RPMI7951 (cell line): ENCODE results near the gene DCC. TPM values are rescaled to one million over a fixed set of nuclear protein-coding genes. Genes with fewer than 3 reads are reported as not detected.
A peak's percentile ranks its signal among the peaks of the same experiment; 100 is the strongest.

Experiments
- DNase-seq: peaks from one replicate; pipeline ENCODE4 v3.0.0-alpha.2; 2012; ENCODE audit warnings: low read depth
- total RNA-seq: library from RNA; depleted of rRNA; stranded (reverse); fragments of >200 nt; shearing (Covaris generic); gene quantifications from 2 replicates; pipeline ENCODE4 v1.2.3, GENCODE V29; 2014

DCC gene
- total RNA-seq, 1 experiment from 2014 or later: not detected

DNA sequence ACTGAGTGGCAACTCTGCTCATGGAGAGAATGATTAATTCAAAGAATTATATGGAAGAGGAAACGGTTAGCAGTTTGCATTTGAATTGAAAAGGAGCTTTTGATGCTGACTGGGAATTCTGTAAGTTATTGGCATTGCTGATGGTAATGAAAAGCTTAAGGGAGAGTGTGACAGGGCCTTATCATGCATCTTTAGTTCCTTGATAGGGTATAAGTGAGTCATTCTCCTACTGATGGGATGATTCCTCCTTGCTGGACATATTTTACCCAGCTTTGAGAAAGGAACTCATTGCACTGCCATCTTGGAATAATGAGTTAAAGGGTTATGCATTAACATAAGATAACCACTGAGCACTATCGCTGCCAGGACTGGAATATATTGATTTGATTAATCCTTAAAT lies 740.7 kb downstream of the DCC start:
- DNase-seq: no peak

GRCh38 chr18:53093636-53094035 lies 753.6 kb downstream of the DCC start:
- DNase-seq: no peak

DNA sequence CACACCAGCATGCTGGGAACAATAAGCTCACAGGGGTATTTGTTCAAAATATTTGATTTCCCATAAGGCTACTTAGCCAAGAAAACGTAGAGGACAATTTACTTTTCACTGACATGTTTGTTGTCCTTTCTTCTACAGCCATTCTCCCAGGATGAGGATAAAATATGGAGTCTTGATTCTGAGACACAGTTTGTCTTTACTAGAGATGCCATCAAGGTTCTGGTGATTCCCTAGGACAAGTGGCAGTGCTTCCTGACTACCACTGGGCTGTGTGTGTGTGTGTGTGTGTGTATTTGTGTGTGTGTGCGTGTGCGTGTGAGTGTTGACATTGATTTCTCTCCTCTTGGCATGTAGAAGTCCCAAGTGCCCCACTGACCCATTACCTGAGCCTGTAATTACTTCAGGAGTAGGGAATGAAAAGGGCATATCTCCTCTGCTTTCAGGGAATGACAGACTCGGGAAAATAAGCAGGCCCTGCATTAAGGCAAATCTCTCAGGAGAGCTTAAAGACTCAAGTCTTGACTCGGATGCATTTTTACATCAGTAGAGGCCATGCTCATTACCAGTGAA lies 761.6 kb downstream of the DCC start:
- DNase-seq: no peak

- no peak for DNase-seq
These were observed 774.4 kb downstream of the DCC start for GRCh38 chr18:53114441-53114840.

- DNase-seq: no peak
These were observed 776.0 kb downstream of the DCC start for GRCh38 chr18:53115876-53116585.

- no peak for DNase-seq
These were observed 777.9 kb downstream of the DCC start for GRCh38 chr18:53117851-53118250.

GRCh38 chr18:53126210-53126609 lies 786.2 kb downstream of the DCC start:
- no peak for DNase-seq

DNA sequence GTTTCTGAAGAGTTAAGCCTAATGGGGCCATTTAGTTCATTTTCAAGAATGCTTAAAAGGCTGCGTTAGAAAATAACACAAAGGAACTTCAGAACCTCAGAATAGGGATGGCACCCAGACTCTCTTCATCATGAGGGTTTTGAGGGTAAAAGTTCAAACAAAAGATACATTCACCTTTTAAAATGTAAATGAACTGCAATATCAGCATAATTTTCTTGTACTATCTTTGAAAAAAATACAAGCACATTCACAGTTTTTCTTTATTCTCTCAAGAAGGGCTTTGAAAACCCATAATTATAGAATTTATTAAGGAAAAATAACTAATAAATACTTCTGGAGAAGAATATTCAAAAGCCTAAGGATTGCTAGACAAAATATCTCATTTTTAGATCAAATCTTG lies 791.0 kb downstream of the DCC start:
- DNase-seq: no peak

GRCh38 chr18:53134711-53135110 lies 794.7 kb downstream of the DCC start:
- DNase-seq: no peak

GRCh38 chr18:53135654-53136053 lies 795.7 kb downstream of the DCC start:
- DNase-seq: no peak

- no peak for DNase-seq
These were observed 799.9 kb downstream of the DCC start for GRCh38 chr18:53139746-53140500.

GRCh38 chr18:53142005-53142404 lies 802.0 kb downstream of the DCC start:
- DNase-seq: no peak

- no peak for DNase-seq
These were observed 807.5 kb downstream of the DCC start for GRCh38 chr18:53147472-53147871.

DNA sequence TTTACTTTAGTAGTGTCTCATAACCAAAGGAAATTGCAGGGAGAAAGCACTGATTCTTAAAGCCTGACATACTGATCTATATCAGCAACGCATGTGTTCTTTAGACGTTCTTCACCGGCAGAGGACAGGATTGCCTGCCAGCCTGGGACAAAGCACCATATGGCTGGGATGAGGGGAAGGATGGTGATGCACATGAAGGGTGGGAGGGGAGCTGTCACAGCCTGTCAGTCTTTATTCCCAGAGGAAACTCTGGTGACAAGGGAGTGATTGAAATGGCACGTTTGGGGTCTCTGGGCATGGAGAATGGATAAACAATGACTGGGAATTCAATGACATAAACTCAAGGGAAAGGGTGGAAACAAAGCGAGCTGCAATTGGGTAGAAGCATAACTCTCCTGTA lies 808.1 kb downstream of the DCC start:
- no peak for DNase-seq

DNA sequence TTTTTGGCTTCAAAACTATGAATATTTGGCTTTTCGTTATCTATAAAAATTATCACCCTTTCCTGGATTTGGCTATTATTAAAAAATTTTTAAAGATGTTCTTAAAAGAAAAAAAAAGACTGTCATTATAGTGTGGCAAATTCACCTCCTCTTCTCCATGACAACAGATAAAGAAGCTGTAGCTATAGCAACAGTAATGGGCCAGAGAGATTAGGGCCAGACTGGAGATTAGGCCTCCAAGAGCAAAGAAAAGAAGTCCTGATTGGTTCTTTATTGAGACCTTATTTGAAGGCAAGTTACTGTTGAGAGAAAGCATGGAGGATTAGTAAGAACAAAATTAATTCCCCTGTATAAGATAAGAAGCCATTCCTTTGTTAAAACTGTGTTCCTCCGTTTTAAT lies 812.5 kb downstream of the DCC start:
- no peak for DNase-seq

DNA sequence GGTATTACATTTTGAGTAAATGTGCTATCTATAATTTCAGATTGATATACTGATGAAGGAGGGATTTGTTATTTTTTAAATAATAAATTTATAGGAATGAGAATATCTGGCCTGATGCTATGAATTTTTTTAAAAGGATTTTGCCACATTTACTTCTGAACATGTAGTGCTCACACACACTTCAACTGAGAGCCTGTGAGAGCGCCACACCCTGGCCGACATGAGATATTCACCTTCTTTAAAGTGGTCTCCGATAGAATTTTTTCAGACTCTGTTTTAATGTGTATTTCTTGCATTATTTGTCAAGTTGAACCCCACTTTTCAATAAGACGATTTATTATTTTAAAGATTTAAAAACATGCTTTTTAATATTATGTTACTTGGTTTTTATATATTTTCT lies 813.3 kb downstream of the DCC start:
- no peak for DNase-seq

DNA sequence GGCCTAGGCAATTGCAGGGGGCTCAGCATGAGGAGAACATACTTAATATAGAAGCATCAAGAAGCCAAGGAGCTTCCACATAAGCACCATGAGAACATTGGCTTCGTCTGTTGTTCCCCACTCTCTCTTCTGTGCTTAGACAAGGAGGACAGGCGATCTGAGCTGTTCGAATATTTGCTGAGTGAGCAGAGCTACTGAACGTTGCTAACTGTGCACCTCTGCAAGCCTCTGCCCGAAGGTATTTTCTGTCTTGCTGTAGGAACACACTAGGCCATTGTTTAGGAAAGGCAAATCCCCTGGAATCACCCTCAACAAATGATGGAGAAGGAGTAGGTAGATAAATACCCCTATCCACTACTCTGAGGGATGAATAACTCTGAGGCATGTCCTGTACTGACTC lies 813.8 kb downstream of the DCC start:
- DNase-seq: no peak

DNA sequence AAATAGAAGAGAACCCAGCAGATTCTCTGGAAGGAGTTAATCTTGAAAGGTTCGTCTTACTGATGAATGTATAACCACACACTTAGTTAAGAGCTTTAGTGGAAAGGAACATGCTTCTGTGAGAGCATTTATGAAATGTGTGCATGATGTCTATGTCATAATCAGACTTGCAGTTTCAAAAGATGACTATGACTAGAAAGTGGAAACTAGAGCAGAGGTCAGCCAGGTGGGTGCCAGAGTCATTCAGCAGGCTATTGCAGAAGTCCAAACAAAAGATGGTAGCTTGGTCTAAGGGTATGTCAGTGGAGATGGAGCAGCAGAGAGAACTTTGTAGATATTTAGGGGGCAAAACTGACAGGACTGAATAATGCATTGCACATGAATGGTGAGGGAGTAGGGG lies 825.8 kb downstream of the DCC start:
- DNase-seq: no peak

- DNase-seq: no peak
These were observed 829.3 kb downstream of the DCC start for GRCh38 chr18:53169346-53169745.

DNA sequence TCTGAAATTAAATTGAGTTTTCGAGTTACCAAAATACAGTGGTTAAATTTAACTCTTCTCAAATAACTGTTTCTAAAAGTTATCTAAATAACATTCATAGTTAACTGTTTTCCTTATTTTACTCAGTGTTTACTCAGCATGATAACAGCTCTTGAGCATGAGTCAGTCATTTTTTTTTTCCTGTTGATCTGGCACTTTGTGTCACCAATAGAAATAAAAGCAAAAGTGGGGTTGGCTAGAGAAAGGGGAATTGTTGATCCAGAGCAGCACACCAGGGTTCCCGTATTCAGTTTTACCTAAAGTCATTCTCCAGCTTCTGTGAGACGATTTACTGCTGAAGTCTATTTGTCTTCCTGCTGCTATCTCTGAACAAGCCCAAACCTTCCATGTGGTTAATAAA lies 851.6 kb downstream of the DCC start:
- no peak for DNase-seq

- DNase-seq: no peak
These were observed 853.9 kb downstream of the DCC start for GRCh38 chr18:53193870-53194269.

GRCh38 chr18:53219853-53220252 lies 879.9 kb downstream of the DCC start:
- DNase-seq: peak; percentile 1

- no peak for DNase-seq
These were observed 884.3 kb downstream of the DCC start for GRCh38 chr18:53224128-53224778.
